Placental pericyte (primary cell): Measurements from ENCODE around the gene CREB5. TPM values are rescaled to one million over a fixed set of nuclear protein-coding genes. Genes with fewer than 3 reads are reported as not detected.

ENCODE experiments used
- total RNA-seq: library from RNA; depleted of rRNA; stranded (reverse); fragments of >200 nt; gene quantifications from 2 replicates; pipeline ENCODE4 v1.2.3, GENCODE V29; 2012

The CREB5 gene, protein sequence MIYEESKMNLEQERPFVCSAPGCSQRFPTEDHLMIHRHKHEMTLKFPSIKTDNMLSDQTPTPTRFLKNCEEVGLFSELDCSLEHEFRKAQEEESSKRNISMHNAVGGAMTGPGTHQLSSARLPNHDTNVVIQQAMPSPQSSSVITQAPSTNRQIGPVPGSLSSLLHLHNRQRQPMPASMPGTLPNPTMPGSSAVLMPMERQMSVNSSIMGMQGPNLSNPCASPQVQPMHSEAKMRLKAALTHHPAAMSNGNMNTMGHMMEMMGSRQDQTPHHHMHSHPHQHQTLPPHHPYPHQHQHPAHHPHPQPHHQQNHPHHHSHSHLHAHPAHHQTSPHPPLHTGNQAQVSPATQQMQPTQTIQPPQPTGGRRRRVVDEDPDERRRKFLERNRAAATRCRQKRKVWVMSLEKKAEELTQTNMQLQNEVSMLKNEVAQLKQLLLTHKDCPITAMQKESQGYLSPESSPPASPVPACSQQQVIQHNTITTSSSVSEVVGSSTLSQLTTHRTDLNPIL
- total RNA-seq = 5.5 and 6.4 TPM in 2 replicates

DNA sequence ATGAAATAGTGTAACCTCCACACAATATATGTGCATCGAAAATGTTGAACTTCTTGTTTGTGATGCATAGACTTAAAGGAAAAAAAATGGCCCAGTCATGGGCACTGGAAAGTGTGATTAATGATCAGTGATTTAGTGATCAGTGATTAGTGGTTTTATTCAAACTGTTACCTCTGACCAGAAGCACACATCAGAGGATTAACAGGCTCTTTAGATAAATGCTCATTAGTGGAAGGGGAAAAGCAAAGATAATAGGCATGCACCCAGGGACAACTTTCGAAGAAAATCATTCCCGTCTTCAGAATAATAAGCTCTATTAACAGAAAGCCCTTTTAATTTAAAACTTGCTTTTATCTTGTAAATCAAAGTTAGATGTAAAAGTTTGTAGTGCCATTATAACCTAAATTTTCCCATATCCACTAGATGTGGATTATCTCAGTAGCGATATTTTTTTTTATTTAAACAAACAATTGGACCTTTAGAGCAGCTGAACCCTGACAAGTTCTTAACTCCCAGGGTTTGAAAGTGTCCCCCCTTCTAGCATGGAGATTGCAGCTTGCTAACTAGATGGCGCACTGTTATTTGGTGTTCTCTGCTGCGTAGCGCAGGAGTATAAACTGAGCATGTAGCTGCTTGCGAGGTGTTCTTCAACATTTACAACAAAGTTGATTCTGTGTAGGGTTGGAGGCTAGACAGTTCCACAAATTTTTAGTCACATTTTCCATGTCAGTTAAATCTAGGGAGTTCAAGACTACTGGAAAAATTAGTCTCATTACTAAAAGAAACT is at the start of gene CREB5:
Gene CREB5, plus strand, starts transcription at position 643 of the 787 bp plus-strand sequence. CDS start 397 bp downstream, outside the sequence.

Other genes starting within 250 kb of the CREB5 start
- 9.9 and 13.1 TPM in 2 replicates for gene JAZF1, start 231.7 kb upstream of the CREB5 start, total RNA-seq